ENCODE data around the gene TMEM145.

TMEM145 gene

GRCh38 chr19:42280815-42281145 lies 32.3 kb upstream of the TMEM145 start:
- no peaks in the 10 kb centered on the region for H3K9me3 ChIP-seq (replicated peaks; ENCODE audit: insufficient read depth, low read length)
- no peak overlapping the region; the same call in 1 of the 2 replicates for H2AFZ ChIP-seq (ENCODE audit: low read length)
- no peaks in the 10 kb centered on the region for H3K9me2 ChIP-seq (replicated peaks; ENCODE audit: insufficient read depth, low read length)
- H4K20me1 ChIP-seq (ENCODE audit: insufficient read depth, low read length), result no peaks in the 10 kb centered on the region
- peaks cover 9% of the 10 kb centered on the region; the same call in 1 of the 2 replicates for H3F3A ChIP-seq (ENCODE audit: insufficient read depth, low read length)
- H3K27me3 ChIP-seq (replicated peaks; ENCODE audit: insufficient read depth, low read length), result no peaks in the 10 kb centered on the region
- TF ChIP-seq CTCF (IDR thresholded peaks at IDR 0.05; ENCODE audit: low read length) (no peak), EZH2phosphoT487 (IDR thresholded peaks at IDR 0.05; ENCODE audit: low read length) (no peak), EZH2 (optimal IDR thresholded peaks at IDR 0.05; ENCODE audit: low read depth, low read length) (no peak)
- H3K4me1 ChIP-seq (ENCODE audit: low read length), result peaks cover 21% of the 10 kb centered on the region
- peak overlapping the region; percentile 75; the same call in 1 of the 2 replicates for H3K9ac ChIP-seq (ENCODE audit: low read length)
- H3K4me3 ChIP-seq (ENCODE audit: low read length), result peak overlapping the region; percentile 90
- no peaks in the 10 kb centered on the region for H3K36me3 ChIP-seq (replicated peaks; ENCODE audit: insufficient read depth, low read length)
- H3K4me2 ChIP-seq (ENCODE audit: low read depth, low read length), result peak overlapping the region; percentile 57
- H3K79me2 ChIP-seq (ENCODE audit: low read length), result peaks cover 13% of the 10 kb centered on the region
- no peak overlapping the region for H3K27ac ChIP-seq (ENCODE audit: low read length)
- DNase-seq, result no peak

- no peaks in the 10 kb centered on the region for H3K9me3 ChIP-seq (replicated peaks; ENCODE audit: insufficient read depth, low read length)
- peaks cover 21% of the 10 kb centered on the region for H3K4me1 ChIP-seq (ENCODE audit: low read length)
- no peak for DNase-seq
These were observed 31.8 kb upstream of the TMEM145 start for GRCh38 chr19:42281146-42281826.

GRCh38 chr19:42281827-42282762 lies 31.0 kb upstream of the TMEM145 start:
- H2AFZ ChIP-seq (ENCODE audit: low read length), result no peak overlapping the region
- TF ChIP-seq CTCF (IDR thresholded peaks at IDR 0.05; ENCODE audit: low read length), result no peak
- DNase-seq, result no peak
- peaks cover 19% of the 10 kb centered on the region for H3K79me2 ChIP-seq (ENCODE audit: low read length)
- H3K9me3 ChIP-seq (replicated peaks; ENCODE audit: insufficient read depth, low read length), result no peaks in the 10 kb centered on the region
- H3F3A ChIP-seq (ENCODE audit: insufficient read depth, low read length), result peaks cover 9% of the 10 kb centered on the region; the same call in 1 of the 2 replicates
- H3K4me2 ChIP-seq (ENCODE audit: low read depth, low read length), result no peak overlapping the region
- H3K4me1 ChIP-seq (ENCODE audit: low read length), result peaks cover 21% of the 10 kb centered on the region
- no peaks in the 10 kb centered on the region for H3K9me2 ChIP-seq (replicated peaks; ENCODE audit: insufficient read depth, low read length)
- H4K20me1 ChIP-seq (ENCODE audit: insufficient read depth, low read length), result no peaks in the 10 kb centered on the region
- no peak overlapping the region for H3K9ac ChIP-seq (ENCODE audit: low read length)
- no peaks in the 10 kb centered on the region for H3K36me3 ChIP-seq (replicated peaks; ENCODE audit: insufficient read depth, low read length)
- H3K27ac ChIP-seq (ENCODE audit: low read length), result no peak overlapping the region
- no peaks in the 10 kb centered on the region for H3K27me3 ChIP-seq (replicated peaks; ENCODE audit: insufficient read depth, low read length)
- H3K4me3 ChIP-seq (ENCODE audit: low read length), result no peak overlapping the region

More at GRCh38 chr19:42281146-42281826, 31.8 kb upstream of the TMEM145 start:
- H4K20me1 ChIP-seq (ENCODE audit: insufficient read depth, low read length), result no peaks in the 10 kb centered on the region
- H3K4me3 ChIP-seq (ENCODE audit: low read length), result no peak overlapping the region
- H3K9ac ChIP-seq (ENCODE audit: low read length), result no peak overlapping the region
- peaks cover 18% of the 10 kb centered on the region for H3K79me2 ChIP-seq (ENCODE audit: low read length)
- no peak for TF ChIP-seq EZH2phosphoT487 (IDR thresholded peaks at IDR 0.05; ENCODE audit: low read length)
- no peak for TF ChIP-seq CTCF (IDR thresholded peaks at IDR 0.05; ENCODE audit: low read length)
- no peak for TF ChIP-seq EZH2 (optimal IDR thresholded peaks at IDR 0.05; ENCODE audit: low read depth, low read length)
- no peak overlapping the region for H2AFZ ChIP-seq (ENCODE audit: low read length)
- H3K9me2 ChIP-seq (replicated peaks; ENCODE audit: insufficient read depth, low read length), result no peaks in the 10 kb centered on the region
- no peaks in the 10 kb centered on the region for H3K36me3 ChIP-seq (replicated peaks; ENCODE audit: insufficient read depth, low read length)
- H3K4me2 ChIP-seq (ENCODE audit: low read depth, low read length), result no peak overlapping the region
- H3K27ac ChIP-seq (ENCODE audit: low read length), result no peak overlapping the region
- no peaks in the 10 kb centered on the region for H3K27me3 ChIP-seq (replicated peaks; ENCODE audit: insufficient read depth, low read length)
- peaks cover 9% of the 10 kb centered on the region; the same call in 1 of the 2 replicates for H3F3A ChIP-seq (ENCODE audit: insufficient read depth, low read length)

Measured in MM.1S (cell line).